RPMI7951 (cell line): Measurements from ENCODE around the gene FOXD4L5. TPM values are rescaled to one million over a fixed set of nuclear protein-coding genes. Genes with fewer than 3 reads are reported as not detected.
"Not testable (repeated sequence)": the region's sequence is repeated elsewhere in the genome, so short reads cannot be mapped to it uniquely, and the experiment has no call there.

Experiments used
- DNase-seq: peaks from one replicate; pipeline ENCODE4 v3.0.0-alpha.2; 2012; ENCODE audit warnings: low read depth
- total RNA-seq: library from RNA; depleted of rRNA; stranded (reverse); fragments of >200 nt; shearing (Covaris generic); gene quantifications from 2 replicates; pipeline ENCODE4 v1.2.3, GENCODE V29; 2014; rRNA removed

FOXD4L5 gene
- total RNA-seq: not detected in 2 replicates

DNA sequence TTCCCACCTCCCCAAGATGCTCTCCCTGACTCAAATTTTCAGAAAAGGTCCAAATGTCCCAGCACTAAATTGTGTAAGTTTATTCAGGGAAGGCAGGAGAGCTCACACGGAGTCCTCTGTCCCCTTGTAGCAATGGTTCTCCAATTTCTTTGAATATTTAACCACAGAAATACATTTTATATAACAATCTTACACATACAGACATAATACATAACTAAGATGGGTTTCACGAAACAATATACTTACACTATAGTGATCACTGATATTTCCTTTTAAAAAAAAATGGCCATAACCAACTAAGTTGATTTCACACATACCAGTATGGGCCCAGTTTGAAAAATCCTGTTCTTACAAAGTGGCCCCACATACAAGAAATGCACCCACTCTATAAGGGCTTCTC is at the start of gene FOXD4L5:
FOXD4L5 (minus strand) TSS at position 101 of the 400 bp plus-strand sequence. CDS start 832 bp downstream, outside the sequence.
- DNase-seq: not testable (repeated sequence)

DNA sequence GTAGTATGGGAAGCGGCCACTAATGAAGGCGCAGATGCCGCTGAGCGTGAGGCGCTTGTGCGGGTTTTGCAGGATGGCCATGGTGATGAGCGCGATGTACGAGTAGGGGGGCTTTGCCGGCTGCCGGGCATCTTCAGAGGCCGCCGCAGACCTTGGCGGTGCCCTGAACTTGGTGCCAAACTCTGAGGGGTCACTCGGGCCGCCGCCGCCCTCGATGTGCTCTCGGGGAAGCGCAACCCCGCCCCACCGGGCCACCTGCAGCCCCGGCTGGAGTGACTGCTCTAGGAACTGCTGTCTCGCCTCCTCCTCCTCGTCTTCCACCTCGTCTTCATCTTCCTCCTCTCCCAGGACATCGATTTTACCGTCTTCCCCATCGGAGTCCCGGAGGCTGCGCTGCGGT is 1.1 kb downstream of the FOXD4L5 start:
- not testable (repeated sequence) for DNase-seq

DNA sequence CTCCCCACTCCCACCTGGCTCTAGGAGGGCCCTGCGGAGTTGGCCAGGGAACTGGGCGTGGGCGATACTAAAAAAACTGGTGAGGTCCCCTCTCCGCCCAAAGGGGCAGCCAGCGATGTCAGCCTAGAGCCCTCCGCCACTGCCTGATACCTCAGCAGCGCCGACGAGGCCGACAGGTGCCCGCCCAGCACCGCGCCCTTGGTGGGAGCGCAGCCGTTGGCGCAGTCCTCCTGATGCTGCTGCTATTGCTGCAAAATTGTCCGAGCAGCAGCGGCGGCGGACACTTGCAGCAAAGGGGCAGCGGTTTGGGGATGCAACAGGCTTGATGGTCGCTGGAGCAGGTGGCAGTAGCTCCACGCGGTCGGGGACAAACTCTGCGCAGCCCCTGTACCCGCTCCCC is 2.0 kb downstream of the FOXD4L5 start:
- DNase-seq: not testable (repeated sequence)
